Measurements from ENCODE around the gene ECM2. TPM values are rescaled to one million over a fixed set of nuclear protein-coding genes. Genes with fewer than 3 reads are reported as not detected.

ECM2 gene
- total RNA-seq, 1 experiment from 2014 or later: 2.0 TPM

GRCh38 chr9:92467041-92467440 lies 68.7 kb downstream of the ECM2 start:
- no peak for DNase-seq (ENCODE audit: low spot score)

GRCh38 chr9:92463984-92464383 lies 71.8 kb downstream of the ECM2 start:
- DNase-seq (ENCODE audit: low spot score): no peak

- DNase-seq (ENCODE audit: low spot score): no peak
Measured at GRCh38 chr9:92463387-92463786, 72.4 kb downstream of the ECM2 start.

- no peak for DNase-seq (ENCODE audit: low spot score)
Measured at GRCh38 chr9:92457576-92457975, 78.2 kb downstream of the ECM2 start.

GRCh38 chr9:92455217-92455616 lies 80.6 kb downstream of the ECM2 start:
- no peak for DNase-seq (ENCODE audit: low spot score)

- no peak for DNase-seq (ENCODE audit: low spot score)
Measured at GRCh38 chr9:92446536-92446935, 89.3 kb downstream of the ECM2 start.

Other genes with a start within 250 kb of the ECM2 start
- 166 and 199 TPM in 2 replicates for gene IARS1, start 242.3 kb downstream of the ECM2 start, total RNA-seq (2014; rRNA removed; shearing (Covaris generic))
- 10.7 and 11.0 TPM in 2 replicates for gene NOL8, start 210.6 kb downstream of the ECM2 start, total RNA-seq (2014; rRNA removed; shearing (Covaris generic))
- gene CENPP, start 210.0 kb downstream of the ECM2 start, total RNA-seq (2014; rRNA removed; shearing (Covaris generic)): 2.3 and 9.6 TPM in 2 replicates
- gene OGN, start 131.4 kb downstream of the ECM2 start, total RNA-seq (2014; rRNA removed; shearing (Covaris generic)): not detected in 2 replicates
- gene OMD, start 111.5 kb downstream of the ECM2 start, total RNA-seq (2014; rRNA removed; shearing (Covaris generic)): 0.21 and 0.23 TPM in 2 replicates
- gene ASPN, start 53.5 kb downstream of the ECM2 start, total RNA-seq (2014; rRNA removed; shearing (Covaris generic)): not detected in 2 replicates
- gene IPPK, start 134.1 kb upstream of the ECM2 start, total RNA-seq (2014; rRNA removed; shearing (Covaris generic)): 6.1 and 12.8 TPM in 2 replicates
- gene BICD2, start 228.8 kb upstream of the ECM2 start, total RNA-seq (2014; rRNA removed; shearing (Covaris generic)): 18.3 and 24.3 TPM in 2 replicates